GM18870 (cell line): ENCODE results near the gene FBN1.
A peak's percentile ranks its signal among the peaks of the same experiment; 100 is the strongest.

Source experiments
- ATAC-seq: cut with Tn5 transposase; IDR thresholded peaks from one replicate; pipeline ENCODE4 v1.9.1; 2021; ENCODE audit warnings: moderate library complexity; ENCODE audit not compliant: unreplicated experiment

FBN1 gene

DNA sequence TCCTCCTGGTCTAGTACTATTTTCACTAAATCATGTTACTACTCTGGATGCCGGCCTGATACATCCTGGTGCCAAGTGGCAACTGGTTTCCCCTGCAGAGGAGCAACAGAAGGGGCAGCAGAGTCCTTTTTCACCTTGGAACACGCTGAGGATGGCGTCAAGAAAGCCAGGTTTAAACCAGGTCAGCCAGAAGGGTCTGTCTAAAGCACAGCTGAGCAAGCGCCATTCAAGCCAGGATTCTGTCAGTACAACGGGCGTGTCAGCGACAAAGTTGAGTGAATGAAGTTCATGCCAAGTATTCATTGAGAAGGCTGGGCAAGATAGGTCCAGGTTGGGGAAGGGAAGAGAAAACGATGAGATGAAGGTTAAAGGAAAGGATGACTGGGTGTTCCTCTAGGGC lies 88.2 kb downstream of the FBN1 start:
- ATAC-seq = no peak

DNA sequence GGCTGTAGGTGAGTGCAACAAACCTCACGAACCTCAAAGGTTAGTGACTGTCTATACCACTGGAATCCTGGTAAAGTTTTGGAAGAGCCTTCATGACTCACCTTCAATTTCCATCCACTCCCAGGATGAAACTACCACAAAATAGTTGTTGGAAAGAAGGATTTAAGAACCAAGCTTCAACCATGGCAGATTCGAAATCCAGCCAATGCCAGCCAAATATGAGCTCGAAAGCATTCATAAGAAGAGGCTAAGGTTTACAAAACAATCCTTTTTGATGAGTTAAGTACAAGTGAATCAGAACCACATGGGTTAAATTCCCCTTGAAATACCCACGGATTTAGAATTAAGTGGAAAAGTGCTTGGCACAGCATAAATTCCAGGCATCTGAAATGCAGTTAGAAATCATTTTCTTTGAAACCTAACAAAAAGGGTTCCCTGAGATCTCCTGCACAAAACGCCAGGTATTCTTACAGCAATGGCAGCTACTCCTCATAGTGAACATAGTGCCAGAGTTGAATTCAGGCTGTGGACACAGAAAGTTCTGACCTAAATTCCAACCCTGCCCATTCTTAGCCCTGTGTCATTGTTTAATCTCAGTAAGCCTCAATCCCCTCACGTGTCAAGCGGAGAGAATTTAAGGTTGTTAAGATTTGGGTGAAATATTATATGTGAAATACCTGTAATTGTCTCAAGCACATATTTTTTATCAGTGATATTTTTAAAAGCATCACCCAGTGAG lies 89.2 kb downstream of the FBN1 start:
- ATAC-seq = no peak

DNA sequence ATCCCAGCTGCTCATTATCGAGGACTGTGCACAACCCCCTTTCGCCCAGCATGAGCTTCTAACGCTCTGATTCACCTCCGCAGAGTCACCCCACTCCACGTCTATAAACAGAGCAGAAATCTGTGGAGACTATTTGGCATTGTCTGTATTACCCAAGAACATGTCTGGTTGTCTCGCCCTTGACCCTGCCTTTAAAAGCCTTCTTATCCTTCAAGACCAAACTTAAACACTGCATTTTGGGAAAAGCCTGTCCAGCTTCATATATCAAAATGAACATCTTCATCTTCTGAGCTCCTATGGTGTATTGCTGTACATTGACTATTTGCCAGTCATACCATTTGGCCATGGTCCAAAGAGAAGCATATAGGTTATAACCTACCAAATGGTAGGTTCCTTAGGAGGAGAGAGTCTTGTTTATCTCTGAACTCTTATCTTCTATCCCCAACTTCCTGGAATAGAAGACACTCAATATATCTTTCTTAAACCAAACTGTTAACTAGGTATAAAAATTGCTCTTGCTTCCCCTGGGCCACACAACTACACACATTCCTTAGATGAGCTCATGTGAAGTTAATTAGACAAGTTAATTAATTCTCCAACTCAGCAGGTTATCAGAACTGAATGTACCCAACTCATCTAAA lies 90.1 kb downstream of the FBN1 start:
- no peak for ATAC-seq

DNA sequence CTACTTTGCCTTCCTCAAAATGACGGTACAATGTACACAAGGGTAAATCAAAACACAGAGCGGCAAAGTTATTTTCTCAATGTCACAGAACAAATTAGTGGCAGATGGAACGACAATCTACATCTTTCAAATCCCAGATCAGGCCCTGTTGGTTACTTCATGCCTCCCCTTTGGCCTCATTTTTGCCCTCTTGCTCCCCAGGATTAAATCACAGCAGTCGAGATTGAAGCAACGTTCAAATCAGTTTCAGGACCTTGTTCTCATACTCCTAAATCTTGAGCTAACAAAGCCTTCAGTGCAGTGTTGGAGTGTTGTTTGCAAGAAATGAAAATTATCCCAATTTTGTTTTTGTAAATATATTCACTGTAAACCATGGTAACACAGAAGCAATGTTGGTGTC lies 91.4 kb downstream of the FBN1 start:
- no peak for ATAC-seq

DNA sequence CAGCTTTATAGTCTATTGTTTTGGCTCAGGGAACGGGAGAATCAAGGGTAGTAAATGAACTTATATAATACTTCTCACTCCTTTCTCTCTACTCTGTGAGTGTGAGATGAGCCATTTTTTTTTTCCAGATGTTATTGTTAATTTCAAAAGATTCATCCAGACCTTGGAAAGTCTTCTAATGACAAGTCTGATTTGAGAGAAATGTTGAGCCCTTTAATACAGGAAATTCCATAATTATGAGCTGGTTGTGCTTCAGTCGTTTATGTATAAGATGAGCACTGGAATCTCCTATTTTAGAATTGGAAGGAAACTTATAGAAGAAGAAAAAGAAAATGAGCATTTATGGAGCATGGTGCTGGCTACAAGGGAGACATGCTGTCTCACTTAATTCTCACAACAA lies 92.0 kb downstream of the FBN1 start:
- ATAC-seq = no peak

DNA sequence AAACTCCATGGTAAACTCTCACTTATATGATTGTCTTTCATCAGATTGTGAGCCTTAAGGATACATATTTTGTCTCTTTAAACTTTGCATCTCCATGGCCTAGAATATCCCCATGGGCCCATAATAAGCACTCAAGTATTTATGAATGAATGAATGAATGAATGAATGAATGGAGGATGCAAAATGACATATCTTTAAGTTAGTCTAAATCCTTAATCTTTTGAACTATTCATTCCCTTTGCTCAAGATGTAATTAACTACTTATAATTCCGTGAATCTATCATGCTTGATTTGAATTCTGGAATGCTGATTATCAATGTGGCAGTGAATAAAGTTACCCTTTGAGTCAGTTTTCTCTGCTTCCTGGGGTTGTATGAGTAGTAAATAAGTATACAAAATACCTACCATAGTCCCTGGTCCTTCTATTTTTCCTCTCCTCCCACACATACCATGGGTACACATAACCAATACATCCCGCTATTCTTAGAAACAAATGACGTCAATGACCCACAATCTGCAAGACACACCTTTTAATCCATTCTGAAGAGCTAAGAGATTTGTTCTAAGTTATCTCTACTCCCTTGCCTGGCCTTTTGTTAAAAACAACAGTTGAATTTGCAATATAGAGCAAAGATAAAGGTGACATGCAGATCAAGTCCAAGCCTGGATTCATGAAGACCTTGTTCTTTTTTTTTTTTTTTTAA lies 94.5 kb downstream of the FBN1 start:
- ATAC-seq = no peak

DNA sequence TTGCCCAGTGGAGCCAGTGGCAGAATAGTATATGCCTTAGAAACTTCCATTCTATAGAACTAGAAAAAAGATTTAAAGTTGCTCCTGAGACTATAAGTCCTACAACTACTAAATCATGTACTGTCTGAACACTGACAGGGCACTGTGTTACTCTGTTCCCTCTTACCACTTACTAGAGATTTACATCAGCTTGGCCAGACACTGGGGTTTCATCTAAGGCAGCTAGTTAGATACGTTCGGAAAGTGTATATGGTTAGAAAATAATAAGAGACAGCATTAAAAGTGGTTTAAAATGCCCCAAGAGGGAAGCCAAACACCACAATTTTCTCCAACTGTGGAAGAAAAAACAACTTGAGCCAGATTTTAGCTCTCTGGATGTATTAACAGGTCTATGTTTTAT lies 97.1 kb downstream of the FBN1 start:
- no peak for ATAC-seq

DNA sequence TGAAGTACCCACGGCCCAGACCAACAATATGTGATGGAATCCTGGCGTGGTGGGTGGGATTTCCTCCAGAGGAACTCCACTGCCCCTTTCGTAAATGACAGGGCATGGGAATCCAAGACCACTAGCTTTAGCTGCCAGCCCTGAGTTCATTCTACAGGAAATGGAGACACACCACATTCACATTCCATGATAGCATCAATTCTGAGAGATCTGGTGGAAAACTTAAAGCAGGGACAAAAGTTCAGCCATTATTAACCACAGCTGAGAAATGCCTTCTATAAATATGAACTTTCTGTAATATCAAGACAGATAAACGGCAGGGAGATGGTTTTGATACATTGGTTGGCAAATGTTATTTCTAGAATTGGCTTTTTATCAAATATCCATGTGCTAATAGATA lies 98.2 kb downstream of the FBN1 start:
- ATAC-seq = no peak

DNA sequence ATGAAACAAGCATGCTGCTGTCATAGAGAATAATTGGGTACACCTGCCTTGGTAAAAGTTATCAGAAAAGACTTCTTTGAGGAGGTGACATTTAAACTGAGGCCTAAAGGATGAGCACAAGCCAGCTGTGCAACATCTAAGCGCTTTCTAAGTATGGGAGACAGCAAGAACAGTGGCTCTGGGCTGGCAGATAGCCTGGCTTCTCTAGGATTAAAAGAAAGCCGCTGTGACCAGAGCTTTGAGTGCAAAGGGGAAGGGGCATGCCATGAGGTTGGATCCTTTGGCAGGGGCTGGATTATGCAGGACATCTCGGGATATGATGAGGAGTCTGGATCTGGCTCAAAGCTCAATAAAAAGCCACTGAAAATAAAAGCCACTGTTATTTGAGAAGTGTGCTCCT lies 99.2 kb downstream of the FBN1 start:
- ATAC-seq = no peak

DNA sequence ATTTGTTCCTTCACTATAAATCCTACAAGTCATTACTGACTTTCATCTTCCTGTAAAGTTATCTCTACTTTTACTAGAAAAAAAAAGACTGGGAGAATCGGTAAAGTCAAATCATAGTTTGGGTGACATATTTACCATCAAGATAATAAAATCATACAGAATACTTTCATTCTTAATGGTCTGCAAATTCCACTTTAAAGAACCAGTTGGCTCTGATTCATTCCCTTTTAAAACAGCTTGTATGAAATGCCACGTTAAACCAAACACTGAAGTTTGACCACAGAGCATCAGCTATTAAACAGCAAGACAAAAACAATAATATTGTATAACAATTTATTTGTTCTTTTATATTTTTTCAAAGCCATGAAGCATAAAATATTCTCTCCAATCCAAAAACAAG lies 100.7 kb downstream of the FBN1 start:
- ATAC-seq = no peak

DNA sequence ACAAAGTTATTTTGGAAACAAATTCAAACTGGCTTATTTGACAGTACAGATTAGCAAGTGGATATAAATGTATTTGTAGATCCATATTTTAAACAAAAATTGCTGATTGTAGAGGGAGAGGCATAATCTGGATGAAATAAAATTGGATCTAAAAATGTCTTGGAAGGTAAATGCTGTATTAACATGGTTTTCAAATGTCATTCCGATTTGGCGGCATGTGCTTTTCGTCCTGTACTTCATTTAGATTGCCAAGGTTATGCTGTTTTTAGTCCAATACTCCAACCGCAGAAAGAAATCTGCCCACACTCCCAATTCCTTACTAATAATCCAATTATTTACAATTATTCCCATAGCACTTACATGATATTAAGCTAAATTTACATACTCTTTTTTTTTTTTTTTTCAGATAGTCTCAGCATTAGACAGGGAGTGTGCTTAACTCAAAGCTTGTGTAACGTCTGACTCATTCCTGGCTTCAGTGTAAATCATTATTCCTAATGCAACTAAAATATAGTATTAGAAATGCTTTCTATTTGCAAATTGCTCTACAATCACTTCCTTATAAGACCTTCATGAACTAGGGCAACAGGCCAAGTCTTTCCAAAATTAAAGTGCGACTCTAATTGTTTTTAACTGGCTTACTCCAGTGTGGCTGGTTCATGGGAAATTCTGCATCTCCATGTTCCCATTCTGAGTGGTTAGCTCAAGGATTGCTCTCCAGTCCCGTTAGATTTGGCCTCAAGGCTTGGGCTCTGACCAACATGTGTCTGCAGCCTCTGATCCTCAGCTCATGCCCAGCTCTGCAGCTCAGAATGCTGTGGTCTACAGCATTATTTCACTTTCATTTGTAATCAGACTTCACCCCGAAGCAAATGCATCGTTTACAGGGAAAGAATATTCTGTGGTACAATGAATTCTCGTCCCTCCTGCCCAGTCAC lies 103.9 kb downstream of the FBN1 start:
- peak; percentile 84 for ATAC-seq

DNA sequence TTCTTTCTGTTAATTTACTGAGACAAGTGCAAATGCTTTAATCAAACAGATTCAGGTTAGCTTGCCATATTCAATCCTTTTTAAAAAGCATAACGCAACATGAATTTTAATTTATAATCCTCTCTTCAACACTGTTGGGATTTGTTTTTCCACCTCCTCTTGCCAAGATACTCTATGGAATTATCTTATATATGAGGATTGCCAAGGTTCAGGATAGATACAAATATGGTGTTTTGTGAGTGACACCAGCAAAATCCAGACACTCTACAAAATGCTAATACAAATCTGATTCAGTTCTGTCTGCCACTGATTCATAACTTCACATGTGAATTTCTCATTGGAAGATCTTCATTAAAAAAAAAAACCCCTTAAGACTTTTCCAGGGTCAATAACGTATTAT lies 104.8 kb downstream of the FBN1 start:
- no peak for ATAC-seq

DNA sequence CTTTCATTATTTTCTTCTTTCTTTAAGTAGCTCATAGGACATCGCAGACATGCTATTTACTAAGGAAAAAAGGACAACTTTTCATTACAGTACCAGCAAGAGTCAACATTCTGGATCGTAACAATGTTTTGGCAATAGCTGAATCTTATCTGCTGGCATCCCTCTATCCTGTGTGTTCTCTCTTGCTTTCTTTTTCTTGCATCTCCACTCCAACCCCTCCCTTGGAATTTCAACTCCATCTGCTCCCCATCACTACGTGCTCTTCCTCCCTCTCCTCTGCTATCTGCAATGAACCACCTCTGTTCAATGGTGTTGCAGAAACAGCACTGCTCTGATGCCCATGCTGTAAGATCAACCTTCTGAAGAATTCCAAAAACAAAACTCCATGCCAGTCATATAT lies 106.6 kb downstream of the FBN1 start:
- ATAC-seq = no peak

DNA sequence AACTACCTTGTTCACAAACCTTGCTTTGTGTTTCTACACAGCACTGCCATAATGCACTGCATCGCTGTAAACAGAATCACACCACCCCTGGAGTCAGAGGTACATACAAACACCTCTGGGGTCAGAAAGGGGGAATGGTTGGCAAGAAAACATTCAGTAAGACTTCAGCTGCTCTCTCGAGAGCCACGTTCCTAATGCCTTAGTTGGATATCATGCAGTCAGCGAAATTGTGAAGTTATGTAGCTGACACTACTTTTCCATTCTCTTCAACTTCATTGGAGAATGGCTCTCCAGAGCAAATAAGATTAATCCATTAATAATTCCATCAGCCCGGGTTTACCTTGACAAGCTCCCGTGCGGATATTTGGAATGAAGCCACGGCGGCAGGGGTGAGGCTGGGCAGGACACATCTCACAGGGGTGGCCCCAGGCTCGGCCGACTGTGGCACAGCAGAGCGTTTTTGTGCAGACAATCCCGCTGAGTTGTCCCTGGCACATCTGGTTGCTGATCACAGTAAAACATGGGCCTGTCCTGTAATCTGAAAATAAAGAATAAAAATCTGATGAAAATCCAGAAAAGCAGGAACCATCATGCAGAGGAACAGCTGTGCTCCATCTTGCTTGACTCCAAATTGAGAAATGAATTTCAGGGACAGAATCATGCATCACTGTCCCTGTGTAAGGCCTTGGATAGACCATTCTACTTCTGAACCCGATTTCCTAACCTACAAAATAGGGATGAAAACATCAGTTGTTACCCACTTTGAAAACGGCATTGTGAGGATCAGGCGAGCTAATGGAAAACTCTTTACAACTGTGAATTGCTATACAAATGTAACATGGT lies 108.0 kb downstream of the FBN1 start:
- ATAC-seq = no peak

DNA sequence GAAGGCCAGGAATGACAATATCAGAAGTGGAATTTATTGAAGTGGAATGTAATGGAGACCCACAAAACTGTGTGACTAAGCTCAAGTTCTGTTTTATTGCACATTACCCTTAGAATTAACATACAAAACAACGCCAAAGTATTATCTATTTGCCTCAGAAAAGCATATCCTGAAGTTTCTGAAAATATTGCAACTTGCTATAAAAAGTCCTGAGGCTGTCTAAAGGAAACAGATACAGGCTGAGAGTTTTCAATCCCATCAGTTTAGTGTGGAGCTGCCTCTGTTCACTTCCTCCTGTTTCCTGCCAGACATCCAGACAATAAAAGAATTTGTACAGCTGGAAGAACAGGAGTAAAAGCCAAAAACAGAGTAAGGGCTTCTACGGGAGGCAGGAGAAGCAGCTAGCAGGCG lies 108.8 kb downstream of the FBN1 start:
- ATAC-seq = no peak

DNA sequence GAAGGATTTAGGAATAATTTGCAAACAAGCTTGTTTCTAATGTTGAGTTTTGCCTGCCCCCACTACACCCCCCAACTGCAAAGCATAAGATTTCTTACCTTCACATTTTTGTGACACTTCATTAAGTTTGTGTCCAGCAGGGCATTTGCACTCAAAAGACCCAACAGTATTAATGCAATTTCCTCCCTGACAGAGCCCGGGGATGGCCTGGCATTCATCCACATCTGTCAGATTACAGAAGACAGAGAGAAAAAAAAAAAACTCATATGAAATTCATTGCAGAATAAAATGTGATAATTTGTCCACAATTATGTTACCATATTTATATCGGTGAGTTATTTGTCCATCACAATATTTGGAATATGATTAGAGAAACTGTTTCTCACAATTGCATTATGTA lies 111.5 kb downstream of the FBN1 start:
- no peak for ATAC-seq

DNA sequence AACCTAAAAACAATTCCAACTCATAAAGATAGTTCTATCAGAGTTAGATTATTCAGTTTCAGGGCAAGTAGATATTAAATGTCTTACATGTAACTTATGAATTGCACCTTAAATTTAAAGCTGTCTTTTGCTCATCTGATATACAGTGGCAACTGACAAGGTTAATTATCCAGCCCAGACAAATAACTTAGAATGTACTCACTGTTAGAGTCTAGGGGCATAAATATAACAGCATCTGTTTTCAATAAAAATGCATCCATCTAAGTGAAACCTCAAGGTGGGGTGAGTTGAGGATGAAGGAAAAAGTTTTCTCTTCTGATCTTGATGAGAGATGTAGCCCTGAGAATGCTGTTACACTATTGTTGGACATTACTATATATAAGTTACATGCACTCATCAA lies 112.6 kb downstream of the FBN1 start:
- no peak for ATAC-seq

DNA sequence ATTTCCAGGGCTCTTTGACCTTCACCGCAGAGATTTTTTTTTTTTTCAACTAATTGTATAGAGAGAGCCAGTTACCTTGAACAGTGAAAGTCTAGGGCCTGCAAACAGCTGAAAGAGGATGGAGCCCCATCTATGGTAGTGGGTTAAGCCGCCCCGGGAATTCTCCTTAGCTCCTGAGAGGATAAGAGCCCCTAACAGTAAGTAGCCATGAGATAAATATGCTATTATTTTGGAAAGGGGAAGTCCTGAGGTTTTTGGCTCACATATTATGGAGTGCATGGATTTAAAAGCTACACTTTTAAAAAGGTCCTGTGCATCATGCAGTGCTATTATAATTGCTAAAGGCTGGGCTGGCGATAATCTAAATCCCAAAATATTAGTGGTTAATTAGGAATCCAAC lies 115.0 kb downstream of the FBN1 start:
- no peak for ATAC-seq

DNA sequence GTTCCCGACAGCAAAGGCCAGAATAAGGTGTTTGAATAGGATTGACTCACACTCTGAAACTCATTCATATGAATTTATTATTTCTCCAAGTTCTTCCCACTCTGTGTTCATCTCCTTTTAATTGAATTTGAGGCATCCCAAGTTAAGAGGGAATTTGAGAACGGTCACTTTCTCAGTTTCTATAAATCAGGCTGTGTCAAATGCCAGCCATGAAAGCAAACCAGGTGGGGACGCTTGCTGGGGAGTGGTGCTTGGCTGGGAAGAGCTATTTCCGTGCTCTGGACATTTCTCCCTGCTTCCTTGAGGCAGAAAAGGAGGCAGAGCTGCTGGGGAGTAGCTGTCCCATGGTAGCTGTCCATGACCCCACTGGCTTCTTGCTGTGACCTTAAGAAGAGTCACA lies 116.6 kb downstream of the FBN1 start:
- no peak for ATAC-seq

DNA sequence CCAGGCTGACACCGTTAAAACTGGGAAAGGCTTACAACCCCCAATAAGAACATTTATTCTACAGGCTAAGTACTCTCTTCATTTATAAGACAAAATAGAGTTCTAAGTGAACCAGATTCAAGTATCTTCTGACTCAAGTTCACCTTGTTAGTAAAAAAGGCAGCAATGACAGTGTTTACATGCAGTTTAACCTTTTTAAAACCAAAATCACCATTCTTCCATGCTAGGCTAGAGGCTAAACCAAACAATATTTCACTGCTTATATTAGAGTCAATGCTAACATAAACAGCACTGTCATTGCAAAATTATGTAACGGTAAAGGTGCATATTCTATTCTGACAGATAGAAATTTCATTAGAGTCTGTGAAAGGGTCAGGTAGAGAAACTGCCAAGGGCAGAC lies 118.0 kb downstream of the FBN1 start:
- no peak for ATAC-seq
